Activated CD4-positive, CD25-positive, alpha-beta regulatory T cell treated with anti-CD3 and anti-CD28 coated beads, Interleukin-2, amount 50 U/mL, for 24 hours (primary cell): Measurements from ENCODE around the gene ANKRD40.

Experiments
- ATAC-seq, 2 donors: fragments of 150-1000 bp; cut with Tn5 transposase; one replicate each; pipeline ENCODE4 v1.10.0; 2021; ENCODE audit warnings: mild to moderate bottlenecking in 1 of 2, moderate library complexity in 1 of 2

The ANKRD40 gene

DNA sequence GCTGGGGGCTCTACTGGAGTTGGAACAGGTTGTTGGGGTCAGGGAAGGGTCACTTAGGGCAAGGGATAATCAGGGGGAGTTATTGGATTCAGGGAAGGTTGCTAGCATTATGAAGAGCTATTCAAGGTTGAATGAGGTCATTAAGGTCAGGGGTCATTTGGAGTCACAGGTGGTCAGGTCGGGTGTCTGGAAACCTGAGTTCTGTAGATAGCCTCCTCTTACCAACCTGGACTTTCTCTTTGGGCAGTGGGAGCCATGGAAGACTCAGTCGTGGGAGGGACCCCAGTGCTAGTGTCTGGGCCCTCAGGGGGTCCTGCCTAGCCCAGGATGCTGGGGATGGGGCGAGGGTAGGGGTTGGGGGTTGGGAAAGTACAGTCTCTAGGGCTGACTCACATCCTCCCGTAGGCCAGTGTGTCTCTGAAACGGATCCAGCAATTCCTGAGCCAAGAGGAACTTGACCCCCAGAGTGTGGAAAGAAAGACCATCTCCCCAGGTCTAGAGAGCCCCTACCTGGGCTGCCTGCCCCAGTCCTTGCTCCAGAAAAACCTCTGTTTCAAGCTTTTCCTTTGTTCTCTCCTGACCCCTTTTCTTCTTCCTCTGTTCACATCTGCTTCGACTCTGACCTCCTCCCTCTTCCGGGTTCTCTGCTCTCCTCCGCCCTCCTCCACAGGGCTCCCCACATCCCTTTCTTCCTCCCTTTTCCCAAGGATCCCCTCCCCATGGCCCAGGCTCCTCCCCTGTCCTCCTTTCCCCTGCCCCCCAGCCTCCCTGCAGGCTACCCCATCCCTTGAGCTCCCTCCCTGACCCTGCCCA is 39.5 kb downstream of the ANKRD40 start:
- ATAC-seq = no peak

GRCh38 chr17:50667259-50668024 is 40.3 kb downstream of the ANKRD40 start:
- no peak for ATAC-seq

DNA sequence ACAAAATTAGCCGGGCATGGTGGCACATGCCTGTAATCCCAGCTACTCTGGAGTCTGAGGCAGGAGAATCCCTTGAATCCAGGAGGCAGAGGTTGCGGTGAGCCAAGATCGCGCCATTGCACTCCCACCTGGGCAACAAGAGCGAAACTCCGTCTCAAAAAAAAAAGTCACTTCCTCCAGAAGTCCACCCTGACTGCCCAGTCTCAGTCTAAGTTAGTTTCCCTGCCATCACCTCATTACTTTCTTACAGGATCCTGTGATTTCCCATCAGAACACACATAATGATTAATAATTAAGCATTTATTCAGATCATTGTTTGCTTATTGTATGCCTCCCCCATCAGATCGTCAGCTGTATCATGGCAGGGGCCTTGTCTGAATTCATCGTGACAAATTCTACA is 41.4 kb downstream of the ANKRD40 start:
- ATAC-seq = no peak

- no peak for ATAC-seq
Observed at GRCh38 chr17:50665838-50666237, 41.9 kb downstream of the ANKRD40 start.

GRCh38 chr17:50664788-50665458 is 42.8 kb downstream of the ANKRD40 start:
- ATAC-seq = no peak

GRCh38 chr17:50663812-50664374 is 43.8 kb downstream of the ANKRD40 start:
- no peak for ATAC-seq

- no peak for ATAC-seq
Observed at GRCh38 chr17:50662632-50663225, 45.0 kb downstream of the ANKRD40 start.

DNA sequence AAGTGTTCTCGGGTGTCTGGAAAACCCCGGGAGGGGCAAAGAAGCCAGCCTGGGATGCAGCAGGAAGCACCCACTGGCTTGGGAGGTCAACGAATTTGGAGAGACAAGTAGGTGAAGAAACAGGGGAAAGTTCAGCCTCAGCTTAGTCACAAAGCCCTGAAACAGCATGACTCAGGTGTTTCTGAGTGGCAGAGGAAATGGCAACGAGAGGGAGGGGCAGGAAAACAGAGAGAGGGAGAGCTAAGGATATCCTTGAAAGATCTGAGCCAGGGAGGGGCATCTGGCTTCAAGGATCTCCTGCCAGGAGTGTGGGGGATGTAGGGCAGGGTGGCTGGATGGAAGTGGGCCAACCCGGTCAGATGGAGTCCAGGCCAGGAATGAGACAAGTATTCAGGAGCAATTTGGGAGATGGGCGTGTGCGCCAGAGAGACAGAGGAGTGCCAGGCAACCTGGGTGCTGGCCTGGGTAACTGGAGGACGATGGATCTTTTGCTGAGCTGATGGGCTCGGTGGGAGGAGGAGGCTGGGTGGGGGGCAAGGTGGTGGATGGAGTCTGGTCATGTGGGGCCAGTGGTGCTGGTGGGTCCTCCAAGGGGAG is 45.8 kb downstream of the ANKRD40 start:
- ATAC-seq = peak; percentile 79 to 89

GRCh38 chr17:50661348-50661747 is 46.4 kb downstream of the ANKRD40 start:
- no peak for ATAC-seq

- no peak for ATAC-seq
Observed at GRCh38 chr17:50660887-50661345, 46.8 kb downstream of the ANKRD40 start.

GRCh38 chr17:50660042-50660886 is 47.5 kb downstream of the ANKRD40 start:
- no peak for ATAC-seq

DNA sequence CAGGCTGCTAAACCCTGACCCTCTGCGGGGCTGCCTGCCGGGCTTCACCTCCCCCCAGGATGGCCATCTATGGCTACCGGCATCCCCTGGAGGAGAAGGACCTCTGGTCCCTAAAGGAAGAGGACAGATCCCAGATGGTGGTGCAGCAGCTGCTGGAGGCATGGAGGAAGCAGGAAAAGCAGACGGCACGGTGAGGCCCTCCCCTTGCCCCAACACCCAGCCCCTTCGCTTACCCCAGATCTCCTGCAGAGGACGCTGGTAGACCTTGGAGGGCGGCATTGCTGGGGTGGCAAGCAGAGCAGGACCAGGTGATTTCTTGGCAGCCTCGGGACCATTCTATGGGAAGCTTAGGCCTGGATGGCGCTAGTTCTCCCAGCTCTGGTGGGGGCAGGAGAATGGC is 48.5 kb downstream of the ANKRD40 start:
- no peak for ATAC-seq

DNA sequence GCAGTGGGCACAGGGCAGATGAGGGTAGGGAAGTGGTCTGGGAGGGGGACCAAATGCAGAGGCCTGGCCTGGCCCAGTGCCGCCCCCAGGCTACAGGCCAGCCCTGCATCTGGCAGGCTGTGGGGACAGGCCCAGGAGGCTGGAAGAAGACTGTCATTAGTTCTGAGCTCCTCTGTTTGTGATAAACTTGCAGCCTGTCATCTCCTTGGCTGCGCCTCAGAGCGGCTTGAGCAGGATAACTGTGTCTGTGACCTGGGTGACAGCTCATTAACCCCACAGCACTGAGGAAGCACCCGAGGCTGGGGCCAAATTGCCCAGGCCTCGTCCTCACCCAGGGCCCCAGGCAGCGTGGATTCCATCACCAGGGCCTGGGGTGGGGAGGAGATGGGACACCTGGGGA is 49.1 kb downstream of the ANKRD40 start:
- ATAC-seq = no peak

DNA sequence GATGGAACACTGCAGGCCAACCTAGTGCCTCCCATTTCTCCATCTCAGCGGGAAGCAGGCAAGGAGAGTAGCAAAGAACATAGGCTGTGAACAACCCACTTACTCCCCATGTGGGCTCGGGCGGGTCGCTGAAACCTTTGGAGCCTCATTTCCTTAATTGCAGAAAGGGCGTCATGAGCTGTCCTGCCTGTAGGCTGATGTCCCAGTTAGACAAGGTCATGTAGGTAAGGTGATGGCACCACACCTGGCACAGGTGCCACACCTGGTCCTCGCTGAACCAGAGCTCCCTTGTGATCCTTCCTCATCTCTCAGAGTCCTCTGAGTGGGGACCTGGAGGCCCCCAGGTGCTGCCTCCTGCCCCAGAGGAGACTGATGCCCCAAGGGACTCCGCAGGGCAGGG is 50.1 kb downstream of the ANKRD40 start:
- no peak for ATAC-seq

DNA sequence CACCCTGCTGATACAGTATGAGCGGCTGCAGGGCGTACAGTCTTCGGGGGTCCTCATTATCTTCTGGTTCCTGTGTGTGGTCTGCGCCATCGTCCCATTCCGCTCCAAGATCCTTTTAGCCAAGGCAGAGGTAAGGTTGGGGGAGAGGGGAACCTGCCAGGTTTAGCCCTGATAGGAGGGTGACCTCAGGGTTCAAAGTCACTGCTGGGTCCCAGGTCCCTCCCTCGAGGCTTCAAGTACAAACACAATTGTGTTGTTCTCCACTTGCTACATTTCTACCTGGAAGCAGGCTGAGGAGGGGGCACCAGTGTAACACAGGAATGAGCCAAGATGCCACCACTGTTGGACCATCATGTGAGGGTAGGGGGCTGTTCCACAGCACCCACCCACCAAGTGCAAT is 50.7 kb downstream of the ANKRD40 start:
- no peak for ATAC-seq

- ATAC-seq = no peak
Observed at GRCh38 chr17:50656509-50656908, 51.2 kb downstream of the ANKRD40 start.

DNA sequence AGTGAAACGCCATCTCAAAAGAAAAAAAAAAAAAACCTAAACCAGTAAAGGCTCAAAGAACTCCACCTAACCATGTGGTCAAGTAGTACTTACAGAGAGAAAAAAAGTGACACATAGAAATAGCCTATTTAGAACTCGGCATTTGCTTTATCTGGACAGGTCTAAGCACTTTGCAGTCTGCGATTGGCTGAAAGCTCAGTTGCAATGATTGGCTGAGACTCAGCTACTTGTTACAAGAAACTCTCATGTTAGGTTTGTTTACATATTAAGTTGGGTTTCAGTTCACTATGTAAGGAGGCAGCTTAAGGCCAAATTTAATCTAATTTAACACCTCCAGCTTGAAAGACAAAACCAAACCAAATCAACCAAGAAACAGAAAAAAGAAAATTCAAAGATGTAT is 54.0 kb downstream of the ANKRD40 start:
- no peak for ATAC-seq

DNA sequence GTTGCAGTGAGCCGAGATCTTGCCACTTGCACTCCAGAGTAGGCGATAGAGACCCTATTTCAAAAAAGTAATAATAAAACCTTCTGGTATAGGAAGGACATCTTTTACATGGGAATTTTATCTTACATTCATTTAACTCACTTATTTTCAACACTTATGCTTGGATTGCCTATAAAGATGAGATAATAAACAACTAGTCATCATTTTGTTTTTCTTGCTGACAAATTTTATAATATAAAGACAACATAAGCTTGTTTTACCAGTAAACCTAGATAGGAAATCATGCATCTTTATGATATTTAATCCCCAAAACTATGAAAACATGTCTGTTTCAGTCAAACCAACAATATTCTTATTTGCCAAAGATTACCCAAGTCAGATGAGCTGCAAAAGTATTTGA is 56.1 kb downstream of the ANKRD40 start:
- ATAC-seq = no peak

DNA sequence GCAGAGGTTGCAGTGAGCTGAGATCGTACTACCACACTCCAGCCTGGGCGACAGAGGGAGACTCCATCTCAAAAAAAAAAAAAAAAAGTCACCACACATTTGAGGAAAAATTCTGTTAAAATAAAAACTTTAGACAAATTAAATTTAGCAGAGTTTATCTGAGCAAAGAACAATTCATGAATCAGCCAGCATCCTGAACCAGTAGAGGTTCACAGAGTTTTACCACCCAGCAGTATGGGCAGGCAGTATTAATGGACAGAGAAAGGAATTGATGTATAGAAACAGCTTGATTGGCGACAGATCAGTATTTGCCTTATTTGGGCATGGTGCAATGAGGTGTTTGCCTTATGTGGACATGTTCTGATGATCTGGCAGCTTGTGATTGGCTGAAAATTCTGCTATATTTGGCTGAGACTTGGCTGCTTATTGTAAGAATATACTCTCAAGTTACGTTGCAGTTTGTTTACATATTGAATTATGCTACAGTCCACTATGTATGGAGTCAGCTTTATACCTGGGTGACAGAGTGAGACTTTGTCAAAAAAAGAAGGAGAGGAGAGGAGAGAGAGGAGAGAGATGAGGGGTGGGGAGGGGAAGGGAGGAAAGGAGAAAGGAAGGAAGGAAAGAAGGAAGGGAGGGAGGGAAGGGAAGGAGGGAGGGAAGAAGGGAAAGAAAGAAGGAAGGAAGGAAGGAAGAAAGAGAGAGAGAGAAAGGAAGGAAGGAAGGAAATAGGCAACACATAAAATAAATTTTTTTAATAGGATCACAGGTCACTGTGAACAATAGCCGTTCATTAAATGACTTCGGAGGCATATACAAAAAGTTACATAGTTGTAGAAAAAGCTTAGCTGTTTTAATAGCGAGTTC is 58.4 kb downstream of the ANKRD40 start:
- ATAC-seq = no peak

DNA sequence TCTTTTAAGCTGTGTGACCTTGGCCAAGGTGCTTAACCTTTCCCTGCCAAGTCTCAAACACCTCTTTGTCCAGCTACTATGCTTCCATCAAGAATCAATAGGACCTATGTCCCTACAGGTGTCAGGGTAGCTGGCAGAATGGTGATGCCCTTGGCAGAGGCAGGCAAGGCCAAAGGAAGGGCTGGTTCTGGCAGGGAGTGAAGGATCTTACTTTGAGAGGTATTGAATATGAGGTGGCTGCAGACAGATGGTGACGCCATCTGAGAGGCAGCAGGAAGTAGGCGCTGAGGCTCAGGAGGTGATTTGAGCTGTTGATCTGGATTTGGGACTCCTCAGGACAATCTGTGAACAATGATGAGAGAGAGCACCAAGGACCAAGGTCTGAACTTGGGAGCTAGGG is 60.5 kb downstream of the ANKRD40 start:
- ATAC-seq = no peak
